ENCODE data around the gene PDZD4.

Gene PDZD4

GRCh38 chrX:153789654-153790053 is 40.7 kb downstream of the PDZD4 start:
- no peak for DNase-seq (ENCODE audit: low read depth in 2 of 2)

- DNase-seq (ENCODE audit: low read depth in 2 of 2) = no peak
Measured at GRCh38 chrX:153786669-153787068, 43.7 kb downstream of the PDZD4 start.

- DNase-seq (ENCODE audit: low read depth in 2 of 2) = no peak
Measured at GRCh38 chrX:153784325-153784967, 45.9 kb downstream of the PDZD4 start.

GRCh38 chrX:153783378-153784013 is 46.8 kb downstream of the PDZD4 start:
- DNase-seq (ENCODE audit: low read depth in 2 of 2) = no peak

- DNase-seq (ENCODE audit: low read depth in 2 of 2) = no peak
Measured at GRCh38 chrX:153782871-153783270, 47.5 kb downstream of the PDZD4 start.

- DNase-seq (ENCODE audit: low read depth in 2 of 2) = no peak
Measured at GRCh38 chrX:153782313-153782712, 48.0 kb downstream of the PDZD4 start.

GRCh38 chrX:153781428-153782047 is 48.8 kb downstream of the PDZD4 start:
- DNase-seq (ENCODE audit: low read depth in 2 of 2) = no peak

GRCh38 chrX:153780678-153781427 is 49.5 kb downstream of the PDZD4 start, which contains the start of gene SRPK3:
SRPK3 (plus strand) TSS chrX:153781041; CDS start chrX:153781087, 46 bp downstream.
- no peak for DNase-seq (ENCODE audit: low read depth in 2 of 2)

- DNase-seq (ENCODE audit: low read depth in 2 of 2) = no peak
Measured at GRCh38 chrX:153779891-153780677, 50.3 kb downstream of the PDZD4 start.

- no peak for DNase-seq (ENCODE audit: low read depth in 2 of 2)
Measured at GRCh38 chrX:153778684-153779101, 51.7 kb downstream of the PDZD4 start.

GRCh38 chrX:153778181-153778580 is 52.2 kb downstream of the PDZD4 start:
- no peak for DNase-seq (ENCODE audit: low read depth in 2 of 2)

- no peak for DNase-seq (ENCODE audit: low read depth in 2 of 2)
Measured at GRCh38 chrX:153777261-153778090, 52.9 kb downstream of the PDZD4 start.

- no peak for DNase-seq (ENCODE audit: low read depth in 2 of 2)
Measured at GRCh38 chrX:153776611-153777045, 53.7 kb downstream of the PDZD4 start.

GRCh38 chrX:153776120-153776599 is 54.2 kb downstream of the PDZD4 start:
- no peak for DNase-seq (ENCODE audit: low read depth in 2 of 2)

GRCh38 chrX:153775293-153776119 is 54.8 kb downstream of the PDZD4 start:
- DNase-seq (ENCODE audit: low read depth in 2 of 2) = no peak

GRCh38 chrX:153774576-153775292 is 55.6 kb downstream of the PDZD4 start:
- no peak for DNase-seq (ENCODE audit: low read depth in 2 of 2)

- DNase-seq (ENCODE audit: low read depth in 2 of 2) = no peak
Measured at GRCh38 chrX:153773741-153774575, 56.4 kb downstream of the PDZD4 start.

GRCh38 chrX:153773218-153773611 is 57.1 kb downstream of the PDZD4 start:
- no peak for DNase-seq (ENCODE audit: low read depth in 2 of 2)

Data from stimulated activated CD4-positive, alpha-beta T cell treated with anti-CD3 and anti-CD28 coated beads, Interleukin-4, amount 100 ng/mL, for 48 hours (primary cell).